ENCODE results near the gene HSPA8.
"Not testable (repeated sequence)": the region's sequence is repeated elsewhere in the genome, so short reads cannot be mapped to it uniquely, and the experiment has no call there.

Gene HSPA8

DNA sequence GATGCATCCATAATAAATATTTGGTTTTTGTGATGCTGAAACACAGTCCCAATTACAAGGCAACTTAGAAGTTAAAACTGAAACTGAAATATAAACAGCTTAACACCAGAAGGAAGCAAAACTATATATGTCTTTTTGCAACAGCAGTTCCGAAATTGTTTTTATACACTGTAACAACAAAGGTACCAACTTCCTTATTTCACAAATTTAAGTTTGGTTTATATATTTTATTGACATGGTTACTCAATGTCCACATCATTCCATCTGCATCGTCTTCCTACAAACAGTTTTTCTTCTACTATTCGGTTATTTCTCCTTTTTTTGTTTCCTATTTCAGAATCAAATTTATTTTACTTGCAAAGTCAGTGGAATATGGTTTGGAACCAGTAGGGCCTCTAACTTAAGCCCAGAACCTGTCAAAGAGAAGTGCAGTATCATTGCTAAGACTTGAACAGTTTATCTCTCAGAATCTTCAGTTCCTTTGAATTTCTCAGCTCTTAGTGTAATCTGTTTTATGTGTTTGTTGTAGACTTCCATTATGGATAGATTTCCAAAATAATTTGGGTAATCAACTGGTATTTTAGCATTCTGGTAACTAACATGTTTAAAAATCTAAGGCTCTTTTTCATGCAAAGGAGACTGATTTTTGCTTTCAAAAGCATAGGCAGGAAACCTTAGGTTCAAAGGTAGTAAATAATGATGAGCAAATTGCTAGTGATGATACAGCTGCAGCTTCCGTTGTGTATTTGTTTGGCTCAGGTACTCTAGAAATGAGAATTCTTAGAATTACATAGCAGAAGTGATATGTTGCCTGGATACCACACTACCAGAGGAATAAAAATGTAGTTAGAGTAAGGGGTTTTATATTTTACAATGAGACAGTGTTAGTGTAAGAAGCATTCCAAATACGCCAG is 8.2 kb upstream of the HSPA8 start:
- no peak for FAIRE-seq

DNA sequence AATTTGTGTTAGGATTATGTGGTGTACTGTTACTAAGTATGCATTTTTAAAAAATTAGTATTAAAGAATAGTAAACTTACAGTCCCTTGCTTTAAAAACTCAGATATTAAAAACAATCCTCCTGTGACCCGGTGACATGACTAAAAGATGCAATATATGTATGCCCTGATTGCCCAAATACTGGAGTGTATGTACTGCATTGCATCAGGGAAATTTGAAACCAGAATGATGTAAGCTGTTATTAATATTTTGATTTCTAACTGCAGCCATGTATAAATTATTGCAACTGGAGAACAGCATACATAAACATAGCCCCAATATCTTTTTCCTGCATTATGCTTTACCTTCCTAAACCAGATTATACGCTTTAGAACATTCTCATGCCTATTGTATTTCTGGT is 3.7 kb upstream of the HSPA8 start:
- FAIRE-seq: no peak

DNA sequence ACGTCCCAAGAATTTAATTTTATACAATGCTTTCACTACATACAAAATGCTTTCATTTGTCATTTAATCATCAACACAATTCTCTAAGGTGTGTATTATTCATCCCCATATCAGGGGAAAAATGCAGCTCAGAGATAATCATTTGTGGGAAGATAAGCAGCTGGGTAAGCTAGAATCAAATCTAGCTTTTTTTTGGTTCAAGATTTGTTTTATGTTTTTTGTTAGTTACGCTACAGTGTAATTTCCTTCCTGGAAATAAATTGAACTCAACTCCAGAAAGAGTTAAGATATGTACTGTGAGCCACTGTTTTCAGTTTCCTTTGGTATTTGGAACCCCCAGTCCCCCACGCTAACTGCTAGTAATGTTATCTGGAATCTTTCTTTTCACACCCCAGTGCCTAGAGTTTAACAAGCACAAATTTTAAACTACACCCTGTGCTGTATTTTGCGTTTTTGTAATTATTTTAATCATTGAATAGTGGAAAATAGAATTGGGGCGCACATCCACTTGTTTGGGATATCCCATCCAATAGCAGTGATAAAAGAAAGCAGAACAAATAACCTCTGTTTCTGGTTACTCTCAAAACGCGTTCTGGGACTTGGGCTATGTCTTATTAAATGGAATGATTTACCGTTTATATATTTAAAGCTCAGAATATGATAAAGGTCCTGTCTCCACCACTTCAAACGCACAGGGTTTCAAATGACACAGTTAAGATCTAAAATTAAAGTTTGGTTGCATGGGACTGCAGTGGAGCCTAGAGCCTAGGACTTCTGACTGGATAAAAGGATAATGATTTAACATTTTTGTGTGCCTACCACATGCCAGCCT is 2.1 kb upstream of the HSPA8 start:
- FAIRE-seq: no peak

DNA sequence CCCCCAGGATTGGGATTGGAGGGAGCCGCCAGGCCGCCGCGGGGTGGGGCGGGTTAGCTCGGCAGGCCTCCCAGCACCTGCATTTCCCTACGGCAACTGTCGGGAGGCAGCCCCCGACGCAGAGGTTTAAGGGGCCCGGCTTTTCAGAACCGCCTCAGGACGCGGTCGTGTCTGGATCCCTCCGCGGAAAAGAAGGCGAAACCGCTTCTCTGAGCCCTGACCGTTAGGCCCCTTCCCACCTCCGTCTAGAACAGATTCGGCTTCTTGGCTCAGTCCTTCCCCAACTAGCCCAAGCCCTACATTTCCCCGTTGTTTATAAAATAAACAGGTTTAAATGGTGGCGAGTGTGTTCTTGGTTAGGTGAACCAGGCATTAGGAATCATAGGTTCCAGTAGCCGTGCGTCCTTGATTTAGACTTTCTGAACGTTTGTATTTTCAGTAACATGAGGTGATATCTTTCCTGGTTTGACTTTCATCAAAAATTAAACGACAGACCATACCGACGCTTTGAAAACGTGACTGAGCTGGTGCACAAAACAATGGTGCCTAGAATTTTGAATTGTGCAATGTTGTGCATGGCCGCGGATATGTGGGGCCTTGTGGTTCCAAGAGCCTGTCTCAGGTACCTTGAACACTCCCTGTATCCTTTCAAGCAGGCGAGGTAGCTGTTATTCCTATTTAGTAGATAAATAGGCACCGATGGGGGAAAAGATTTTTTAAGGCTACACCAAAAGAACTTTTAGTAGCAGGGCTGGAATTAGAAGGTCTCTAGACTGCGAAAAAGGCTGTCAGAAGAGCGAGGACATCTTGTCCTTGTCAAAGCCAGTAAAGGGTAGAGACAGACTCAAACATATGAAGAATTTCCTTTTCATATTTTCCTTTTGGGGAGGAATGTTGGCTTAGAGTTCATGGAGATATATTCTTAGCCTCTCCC is 1.2 kb upstream of the HSPA8 start:
- FAIRE-seq: no peak

DNA sequence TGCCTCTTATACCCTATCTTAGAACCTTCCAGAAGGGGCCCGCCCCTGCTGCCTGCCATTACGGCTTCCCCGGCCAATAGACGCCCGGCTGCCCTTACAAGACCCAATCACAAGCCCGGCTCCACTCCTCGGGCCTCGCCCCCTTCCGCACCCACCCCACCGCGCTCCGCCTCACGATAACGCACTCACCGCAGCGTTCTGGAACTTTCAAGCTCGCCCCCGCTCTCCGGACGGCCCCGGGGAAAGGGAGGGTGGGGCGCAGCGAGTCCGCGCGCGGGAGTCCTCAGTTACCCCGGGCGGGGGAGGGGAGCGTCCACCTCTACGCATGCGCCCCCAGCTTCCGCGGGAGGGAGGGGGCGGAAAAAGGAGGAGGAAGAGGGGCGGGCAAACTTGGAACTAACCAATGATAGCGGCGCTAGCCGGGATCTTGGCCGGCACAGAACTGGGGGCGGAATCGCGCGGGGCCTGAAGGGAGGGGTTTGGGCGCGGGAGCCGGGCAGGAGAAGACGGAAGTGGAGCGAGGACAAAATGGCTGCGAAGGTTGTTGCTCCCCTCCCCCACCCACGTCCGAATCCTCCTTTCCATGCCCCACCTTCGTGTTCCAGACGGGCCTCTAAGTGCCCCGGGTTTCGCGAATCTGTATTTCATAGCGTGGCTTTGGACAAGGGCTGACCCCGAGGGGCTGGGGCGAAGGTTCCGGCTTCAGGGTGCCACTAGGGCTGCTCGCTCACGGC is 389 bp upstream of the HSPA8 start:
- peak; percentile 90 for FAIRE-seq

DNA sequence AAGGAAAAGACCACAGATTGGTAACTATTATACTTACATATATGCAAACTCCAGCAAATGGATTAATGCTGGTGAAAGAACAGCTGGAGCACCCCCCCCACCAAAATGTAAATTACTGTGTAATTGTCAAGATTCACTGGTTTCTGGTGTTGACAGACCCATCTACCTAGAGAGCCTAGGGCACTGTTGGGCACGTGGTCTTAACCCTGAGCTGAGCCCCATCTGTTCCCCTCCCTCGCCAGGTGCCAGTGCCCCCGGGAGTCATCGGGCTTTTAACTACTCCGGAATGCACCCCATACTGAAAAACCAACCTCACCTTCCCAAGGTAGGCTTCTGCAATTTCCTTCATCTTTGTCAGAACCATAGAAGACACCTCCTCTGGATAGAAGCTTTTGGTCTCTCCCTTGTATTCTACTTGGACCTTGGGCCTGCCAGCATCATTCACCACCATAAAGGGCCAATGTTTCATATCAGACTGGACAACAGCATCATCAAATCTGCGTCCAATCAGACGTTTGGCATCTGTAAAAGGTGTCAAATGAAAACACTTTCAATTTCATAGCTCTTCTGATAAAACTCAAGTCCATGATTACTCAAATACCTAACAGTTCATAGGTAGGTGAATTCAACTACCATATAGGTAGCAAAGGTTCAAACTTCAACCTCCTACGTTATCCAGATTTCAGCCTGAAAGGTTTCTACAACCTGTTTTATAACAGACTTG is 1.5 kb downstream of the HSPA8 start:
- no peak for FAIRE-seq

DNA sequence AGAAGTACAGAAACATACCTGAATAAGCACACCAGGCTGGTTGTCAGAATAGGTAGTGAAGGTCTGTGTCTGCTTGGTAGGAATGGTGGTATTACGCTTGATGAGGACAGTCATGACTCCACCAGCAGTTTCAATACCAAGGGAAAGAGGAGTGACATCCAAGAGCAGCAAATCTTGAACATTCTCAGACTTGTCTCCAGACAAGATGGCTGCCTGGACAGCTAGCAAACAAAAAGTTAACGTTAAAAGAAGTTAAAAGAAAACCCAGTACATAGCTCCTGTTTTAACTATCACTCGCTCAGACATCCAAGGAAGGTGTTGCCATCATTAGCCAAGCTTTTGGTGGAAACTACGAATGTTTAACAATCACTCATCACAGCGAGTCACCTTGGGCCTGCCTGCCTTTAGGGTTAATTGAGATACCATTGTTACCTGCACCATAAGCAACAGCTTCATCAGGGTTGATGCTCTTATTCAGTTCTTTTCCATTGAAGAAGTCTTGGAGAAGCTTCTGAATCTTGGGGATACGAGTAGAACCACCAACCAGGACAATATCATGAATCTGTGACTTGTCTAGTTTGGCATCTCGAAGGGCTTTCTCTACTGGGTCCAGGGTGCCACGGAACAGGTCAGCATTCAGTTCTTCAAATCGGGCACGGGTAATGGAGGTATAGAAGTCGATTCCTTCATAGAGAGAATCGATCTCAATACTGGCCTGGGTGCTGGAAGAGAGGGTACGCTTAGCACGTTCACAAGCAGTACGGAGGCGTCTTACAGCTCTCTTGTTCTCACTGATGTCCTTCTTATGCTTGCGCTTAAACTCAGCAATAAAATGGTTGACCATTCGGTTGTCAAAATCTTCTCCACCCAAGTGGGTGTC is 2.7 kb downstream of the HSPA8 start:
- FAIRE-seq: not testable (repeated sequence)

DNA sequence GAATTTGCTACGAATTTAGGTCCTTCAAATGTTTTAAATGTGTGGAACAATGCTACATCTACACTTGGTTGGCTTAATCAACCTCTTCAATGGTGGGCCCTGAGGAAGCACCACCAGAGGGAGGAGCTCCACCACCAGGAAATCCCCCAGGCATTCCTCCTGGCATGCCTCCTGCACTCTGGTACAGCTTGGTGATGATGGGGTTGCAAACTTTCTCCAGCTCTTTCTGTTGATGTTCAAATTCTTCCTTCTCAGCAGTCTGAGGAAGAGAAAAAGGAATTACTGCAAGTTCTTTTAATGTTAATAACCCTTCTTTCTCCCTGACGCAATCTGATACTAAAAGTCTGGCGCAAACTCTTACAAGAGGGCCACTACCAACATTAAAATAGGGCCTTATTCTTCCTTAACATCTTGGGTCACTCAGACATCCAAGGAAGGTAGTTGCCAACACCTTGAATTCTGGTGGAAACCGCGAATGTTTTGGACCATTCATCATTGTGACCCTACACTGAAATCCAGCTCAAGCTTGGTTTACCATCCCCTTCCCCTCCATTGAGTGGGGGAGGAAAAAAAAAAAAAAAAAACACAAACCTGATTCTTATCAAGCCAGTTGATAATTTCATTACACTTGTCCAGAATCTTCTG is 4.2 kb downstream of the HSPA8 start:
- no peak for FAIRE-seq

DNA sequence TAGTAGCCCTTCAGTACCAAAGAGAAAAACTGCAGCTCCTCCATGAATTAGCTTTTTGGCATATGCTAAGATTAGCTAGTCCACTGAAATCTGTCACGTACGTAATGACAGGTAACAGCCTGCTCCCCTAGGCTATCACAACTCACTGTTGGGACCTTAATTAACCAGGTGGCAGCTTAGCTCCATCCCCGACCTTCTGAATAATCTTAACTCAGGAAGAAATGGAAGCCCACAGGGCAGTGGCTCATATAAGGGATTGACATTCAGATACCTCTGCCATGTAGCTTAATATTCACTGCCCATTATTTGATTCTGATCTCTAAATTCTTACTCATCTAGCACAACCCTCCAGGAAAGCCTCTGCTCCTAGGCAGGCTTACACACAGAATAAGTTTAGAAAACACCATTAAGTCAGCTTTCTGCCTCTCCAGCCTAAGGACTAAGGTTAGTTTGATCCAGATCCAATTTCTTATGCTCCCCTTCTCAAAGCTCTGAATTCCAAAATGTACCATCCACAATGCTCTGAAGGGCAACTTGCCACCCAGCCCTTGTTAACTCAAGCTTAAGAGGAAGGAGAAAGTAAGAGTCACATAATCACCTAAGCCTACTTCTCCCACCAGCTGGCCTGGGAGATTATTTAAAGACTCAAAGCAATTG is 5.0 kb downstream of the HSPA8 start:
- no peak for FAIRE-seq

DNA sequence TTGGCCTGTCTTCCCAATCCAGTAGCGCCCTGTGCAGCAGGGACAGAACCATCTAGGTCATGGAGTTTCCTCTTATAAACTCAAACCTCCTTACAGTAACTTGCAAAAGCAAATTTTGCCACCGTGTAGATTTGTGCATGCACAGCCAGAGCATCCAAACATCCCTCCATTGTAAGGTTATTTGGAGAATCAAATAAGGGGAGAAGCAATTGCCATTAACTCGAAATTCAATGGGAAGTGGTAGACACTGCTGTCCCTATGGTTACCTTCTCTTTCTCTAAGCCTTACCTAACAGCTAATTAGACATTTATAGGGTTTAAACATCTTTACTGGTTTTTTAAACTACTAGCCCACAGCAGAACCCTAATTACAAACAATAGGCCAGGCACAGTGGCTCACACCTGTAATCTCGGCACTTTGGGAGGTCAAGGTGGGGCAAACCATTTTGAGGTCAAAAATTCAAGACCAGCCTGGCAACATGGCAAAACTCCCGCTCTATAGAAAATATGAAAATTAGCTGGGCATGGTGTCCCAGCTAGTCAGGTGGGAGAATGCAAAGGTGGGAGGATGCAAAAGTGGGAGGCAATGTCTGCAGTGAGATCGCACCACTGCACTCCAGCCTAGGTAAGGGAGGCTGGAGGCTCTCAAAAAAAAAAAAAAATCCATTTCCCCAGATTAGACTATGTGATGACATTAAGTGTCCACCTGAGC is 6.6 kb downstream of the HSPA8 start:
- FAIRE-seq: no peak

DNA sequence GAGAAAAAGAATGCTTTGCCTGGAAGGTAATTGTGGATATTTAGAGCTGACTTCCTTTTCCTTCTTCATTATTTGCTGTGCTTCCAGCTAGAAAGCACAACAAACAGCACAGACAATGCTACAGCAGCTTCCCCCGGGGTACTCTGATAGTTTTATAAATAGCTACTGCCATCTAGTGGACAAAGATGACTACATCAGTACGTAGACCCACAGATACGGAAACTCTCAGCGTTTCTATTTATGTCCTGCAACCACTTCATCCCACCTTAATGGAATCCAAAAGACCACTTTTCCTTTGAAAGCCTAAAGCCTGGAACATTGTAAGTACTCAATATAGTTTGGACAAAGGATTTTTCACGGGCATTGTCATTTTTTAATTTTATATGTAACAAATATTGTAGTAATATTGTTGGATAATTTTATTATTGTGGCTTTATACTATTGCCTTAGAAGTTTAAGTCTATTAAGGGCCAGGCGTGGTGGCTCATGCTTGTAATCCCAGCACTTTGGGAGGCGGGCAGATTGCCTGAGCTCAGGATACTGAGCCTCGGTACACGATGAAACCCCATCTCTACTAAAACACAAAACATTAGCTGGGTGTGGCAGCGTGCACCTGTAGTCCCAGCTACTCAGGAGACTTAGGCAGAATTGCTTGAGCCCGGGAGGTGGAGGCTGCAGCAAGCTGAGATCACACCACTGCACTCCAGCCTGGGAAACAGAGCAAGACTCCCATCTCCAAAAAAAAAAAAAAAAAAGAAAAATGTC is 7.5 kb downstream of the HSPA8 start:
- FAIRE-seq: peak; percentile 40

DNA sequence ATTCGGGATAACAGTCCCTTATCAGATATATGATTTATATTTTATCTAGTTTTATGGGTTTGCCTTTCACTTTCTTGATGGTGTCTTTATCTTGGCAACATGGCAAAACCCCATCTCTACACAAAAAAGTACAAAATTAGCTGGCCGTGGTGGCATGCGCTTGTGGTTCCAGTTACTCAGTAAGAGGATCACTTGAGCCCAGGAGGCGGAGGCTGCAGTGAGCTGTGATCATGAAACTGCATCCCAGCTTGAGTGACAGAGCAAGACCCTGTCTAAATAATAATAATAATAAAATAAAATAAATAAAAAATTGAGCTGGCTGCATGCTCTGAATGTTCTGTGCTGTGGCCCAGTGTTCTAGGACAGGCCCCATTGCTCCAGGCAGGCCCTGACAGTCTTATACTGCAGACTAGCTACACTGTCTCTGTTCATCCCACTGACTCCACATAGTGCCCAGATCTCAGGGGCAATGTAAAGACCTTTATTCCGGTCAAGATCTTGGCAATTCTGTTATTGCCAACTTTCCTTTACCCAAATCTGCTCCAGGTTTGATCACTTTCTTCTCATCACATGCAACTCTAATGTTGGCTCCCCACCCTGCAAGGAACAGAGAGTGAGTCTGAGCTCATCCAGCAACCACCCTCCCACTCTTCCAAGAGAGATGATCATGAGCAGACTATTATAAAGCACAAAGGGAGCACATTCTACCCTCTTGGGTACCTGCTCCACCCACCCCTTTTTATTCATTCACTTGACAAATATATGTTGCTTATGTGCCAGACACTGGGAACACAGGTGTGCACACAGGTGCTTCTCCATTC is 8.8 kb downstream of the HSPA8 start:
- no peak for FAIRE-seq

DNA sequence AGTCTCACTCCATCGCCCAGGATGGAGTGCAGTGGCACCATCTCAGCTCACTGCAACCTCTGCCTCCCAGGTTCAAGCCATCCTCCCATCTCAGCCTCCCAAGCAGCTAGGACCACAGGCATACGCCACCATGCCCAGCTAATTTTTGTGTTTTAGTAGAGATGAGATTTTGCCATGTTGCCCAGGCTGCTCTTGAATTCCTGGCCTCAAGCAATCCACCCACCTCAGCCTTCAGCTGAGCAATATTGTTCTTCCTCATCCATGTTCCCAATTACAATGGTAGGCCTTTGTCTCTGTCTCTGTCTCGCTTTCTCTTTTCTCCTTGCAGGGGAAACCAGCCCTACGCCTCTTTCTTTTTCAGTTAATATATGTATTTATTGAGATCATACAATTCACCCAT is 10.3 kb downstream of the HSPA8 start:
- no peak for FAIRE-seq

DNA sequence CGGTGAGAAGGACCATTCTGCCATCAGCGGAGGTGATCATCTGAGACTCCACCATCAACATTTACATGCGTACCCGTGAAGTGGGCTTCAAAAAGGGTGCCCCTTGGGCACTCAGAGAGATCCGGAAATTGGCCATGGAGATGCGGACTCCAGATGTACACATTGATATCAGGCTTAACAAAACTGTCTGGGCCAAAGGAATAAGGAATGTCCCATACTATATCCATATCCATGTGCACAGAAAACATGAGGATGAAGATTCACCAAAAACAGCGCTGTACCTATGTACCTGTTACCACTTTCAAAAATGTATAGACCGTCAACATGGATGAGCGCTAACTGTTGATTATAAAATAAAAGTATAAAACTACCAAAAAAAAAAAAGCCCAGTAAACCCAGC is 10.8 kb downstream of the HSPA8 start:
- no peak for FAIRE-seq

DNA sequence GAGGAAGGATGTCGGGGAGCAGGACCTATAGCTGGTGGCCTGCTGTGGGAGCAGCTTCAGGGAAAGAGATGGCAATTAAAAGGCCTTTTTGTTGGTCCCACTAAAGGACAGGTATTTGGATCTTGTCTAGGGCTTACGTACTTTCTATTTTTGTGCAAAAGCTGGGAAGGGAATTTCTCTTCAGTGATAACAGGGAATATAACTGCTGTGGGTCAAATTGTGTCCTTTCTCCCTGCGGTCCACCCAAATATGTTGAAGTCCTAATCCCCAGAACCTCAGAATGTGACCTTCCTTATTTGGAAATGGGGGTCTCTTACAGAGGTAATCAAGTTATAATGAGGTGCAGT is 14.0 kb downstream of the HSPA8 start:
- FAIRE-seq: no peak

DNA sequence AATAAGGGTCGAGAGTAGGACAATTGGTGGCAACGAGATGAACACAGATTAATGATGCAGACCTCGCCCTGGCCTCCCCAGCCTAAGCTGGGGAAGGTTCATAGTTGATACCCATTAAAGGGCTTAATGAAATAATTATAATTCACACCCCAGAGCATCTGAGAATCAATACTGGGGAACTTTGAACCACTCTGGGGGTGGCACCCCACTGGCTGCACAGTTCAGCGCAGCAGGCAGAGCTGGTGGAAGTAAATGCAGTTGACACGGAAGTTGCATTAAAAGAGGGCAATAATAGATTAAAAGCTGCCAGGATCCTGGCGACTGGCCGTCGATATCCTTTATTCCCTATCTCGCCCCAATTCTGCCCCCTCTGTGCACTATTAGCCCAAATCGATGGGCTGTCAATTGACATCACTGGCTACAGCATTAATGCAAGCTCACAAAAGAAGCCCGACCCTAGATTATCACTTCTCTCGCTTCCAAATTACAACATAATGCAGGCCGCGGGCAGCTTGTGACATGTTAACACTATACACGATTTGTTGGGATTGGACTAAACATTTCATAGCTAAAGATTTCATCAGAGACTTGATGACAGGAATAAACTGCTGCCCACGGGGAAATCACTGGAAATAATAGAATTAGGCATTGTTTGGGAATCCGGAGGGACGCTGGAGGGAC is 14.5 kb downstream of the HSPA8 start:
- no peak for FAIRE-seq
